ENCODE measurements around the gene ARPC2.

GRCh38 chr2:218276986-218277755 lies 60.2 kb downstream of the ARPC2 start:
- TF ChIP-seq POLR2A (IDR thresholded peaks at IDR 0.05) (no peak), CTCF (IDR thresholded peaks at IDR 0.05) (no peak), POLR2AphosphoS5 (IDR thresholded peaks at IDR 0.05) (no peak), EP300 (IDR thresholded peaks at IDR 0.05) (no peak)

Measured in gastroesophageal sphincter (tissue), 3 donors.